ENCODE results near the gene LRRC7. TPM values are rescaled to one million over a fixed set of nuclear protein-coding genes. Genes with fewer than 3 reads are reported as not detected.

Gene LRRC7
- total RNA-seq (2021; fragmentation: NEBNext Ultra II Directional; extraction: Animal tissue kit (Norgen Biotek cat#: 25700)) (0.06 and 0.17 TPM in 2 replicates), polyA plus RNA-seq (2011; rRNA removed) (0.03 and 0.06 TPM in 2 replicates), polyA minus RNA-seq (2011; rRNA and poly(A)+ RNA removed) (0.05 and 0.09 TPM in 2 replicates)
- 0.05 TPM for polyA plus RNA-seq (2011; cell fraction: cytosol; rRNA removed)
- 0.07 TPM for polyA plus RNA-seq (2011; cell fraction: nucleus; rRNA removed)
- 0.03 to 0.10 TPM (median 0.08 TPM) in 3 of 4 replicates, not detected in the other for polyA plus RNA-seq (2012, experiment 1 of 2)
- polyA plus RNA-seq (2012, experiment 2 of 2) = not detected
- 0.06 TPM for polyA plus RNA-seq (2013, experiment 1 of 2)
- polyA plus RNA-seq (2013, experiment 2 of 2) = 0.04 TPM
- polyA minus RNA-seq (2011; cell fraction: cytosol; rRNA and poly(A)+ RNA removed) = not detected
- polyA minus RNA-seq (2011; cell fraction: nucleus; rRNA and poly(A)+ RNA removed) = 0.40 TPM
- long read RNA-seq, experiment 1 = 0 reads
- long read RNA-seq, experiment 2 = 0 reads

DNA sequence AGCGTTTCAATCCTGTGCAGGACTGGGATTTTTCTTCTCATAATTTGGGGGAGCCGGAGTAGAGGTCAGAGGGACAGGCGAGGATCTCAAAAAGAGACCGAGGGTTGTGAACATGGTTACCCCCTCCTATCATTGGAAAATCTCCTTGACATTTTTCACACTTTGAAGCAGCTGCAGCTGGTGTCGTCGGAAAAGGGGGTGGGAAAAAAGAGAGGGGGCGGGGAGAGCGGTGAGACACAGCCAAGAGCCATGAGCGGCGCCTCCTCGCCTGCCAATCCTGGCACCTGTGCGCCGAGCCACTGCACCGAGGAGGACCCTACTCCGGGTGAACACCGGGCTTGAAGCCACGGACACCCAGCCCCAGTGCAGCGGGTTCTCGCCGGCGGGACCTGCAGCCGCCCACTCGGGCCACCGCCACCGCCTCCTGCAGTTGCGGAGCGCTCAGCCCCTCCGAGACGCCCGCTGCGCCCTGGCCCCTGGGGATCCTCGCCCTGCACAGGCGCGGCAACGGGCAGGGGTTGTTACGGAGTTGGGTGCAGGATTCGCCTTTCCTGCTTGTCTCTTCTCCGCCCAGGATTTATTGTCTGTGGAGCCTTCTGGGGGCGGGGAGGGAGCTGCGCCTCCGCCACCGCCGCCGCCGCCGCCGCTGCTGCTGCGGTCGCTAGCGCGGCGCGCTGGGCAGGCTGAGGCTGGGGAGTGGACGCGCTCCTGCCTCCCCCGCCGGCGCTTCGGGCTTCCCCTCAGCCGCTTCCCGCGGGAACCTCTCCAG is at the start of gene LRRC7:
LRRC7 (plus strand) TSS at position 271 of the 769 bp plus-strand sequence. CDS start 718 bp downstream, outside the sequence.
- no peaks in the 10 kb centered on the region for H3K79me1 ChIP-seq (ENCODE audit: low read depth, low read length)
- no peak within 1 kb of the TSS for H2BK5ac ChIP-seq (ENCODE audit: low read depth, low read length)
- ChIA-PET POLR2A (ENCODE audit: partially characterized antibody) (interaction anchor here (1.1 to 1.4 kb wide), 2 partner anchors 18 to 61 kb away, joined by 3 to 5 read pairs; no protein-coding TSS in a partner anchor), CTCF (ENCODE audit: partially characterized antibody) (interaction anchor here (1.4 to 1.6 kb wide), 2 partner anchors 12 to 132 kb away, joined by 4 read pairs; no protein-coding TSS in a partner anchor)
- no peak within 1 kb of the TSS for H4K91ac ChIP-seq (replicated peaks; ENCODE audit: insufficient read length, low read length)
- no peak within 1 kb of the TSS for H3K56ac ChIP-seq (replicated peaks; ENCODE audit: insufficient read length, low read depth, low read length)
- FAIRE-seq = no peak
- no peaks in the 10 kb centered on the region for H3K36me3 ChIP-seq (ENCODE audit: control insufficient read depth in 2 of 4, insufficient read depth in 4 of 4, low read length in 3 of 4)
- no peak within 1 kb of the TSS for H3K9ac ChIP-seq (replicated peaks in 1 of 4; ENCODE audit: extremely low read depth in 1 of 4, low read depth in 3 of 4, low read length in 3 of 4)
- H2AFZ ChIP-seq (ENCODE audit: low read length) = peak within 1 kb of the TSS; percentile 90; the same call in 1 of the 2 replicates
- 2% methylated on average over 11 of the region's 62 CpGs; no CpG with 5 or more reads in 1 of the 2 experiments for WGBS, 2 experiments (ENCODE audit: extremely low coverage in 1 of 2, insufficient coverage in 1 of 2, insufficient read length in 1 of 2, insufficient replicate concordance in 2 of 2, low coverage in 1 of 2, low lambda C conversion rate in 2 of 2, missing lambda C conversion rate in 1 of 2)
- peak within 1 kb of the TSS; percentile 95 to 100 for H3K4me2 ChIP-seq (ENCODE audit: insufficient read depth in 1 of 2, low read depth in 2 of 2, low read length in 2 of 2)
- no peak within 1 kb of the TSS for H3K14ac ChIP-seq (ENCODE audit: insufficient read length)
- H3K79me2 ChIP-seq (ENCODE audit: control insufficient read depth in 1 of 2, insufficient read depth in 2 of 2, low read length in 2 of 2) = no peaks in the 10 kb centered on the region
- H3K23ac ChIP-seq (ENCODE audit: insufficient read length) = no peak within 1 kb of the TSS
- H3K4me3 ChIP-seq (ENCODE audit: extremely low read depth in 1 of 4, insufficient read depth in 2 of 4, low read depth in 3 of 4, low read length in 4 of 4) = peak within 1 kb of the TSS; percentile 63 to 89 (median 71)
- H2AK5ac ChIP-seq (ENCODE audit: low read depth, low read length) = no peak within 1 kb of the TSS
- H4K5ac ChIP-seq (ENCODE audit: insufficient read length, low read depth, low read length) = no peak within 1 kb of the TSS
- no peak within 1 kb of the TSS for H2BK15ac ChIP-seq (ENCODE audit: low read length)
- H2BK20ac ChIP-seq (ENCODE audit: low read length) = no peak within 1 kb of the TSS
- peaks cover 23% of the 10 kb centered on the region; the same call in 1 of the 2 replicates for H3K23me2 ChIP-seq (ENCODE audit: low read depth, low read length)
- H2BK12ac ChIP-seq (ENCODE audit: low read depth, low read length) = no peak within 1 kb of the TSS
- H4K20me1 ChIP-seq (replicated peaks in 1 of 2; ENCODE audit: control insufficient read depth in 1 of 2, insufficient read depth in 2 of 2, low read length in 2 of 2) = no peaks in the 10 kb centered on the region
- no peak within 1 kb of the TSS for H3K4ac ChIP-seq (replicated peaks; ENCODE audit: insufficient read length, low read depth, low read length)
- H3K27me3 ChIP-seq (replicated peaks in 1 of 4; ENCODE audit: control insufficient read depth in 3 of 4, extremely low read depth in 1 of 4, insufficient read depth in 3 of 4, low read length in 3 of 4) = peaks cover 20 to 54% (median 45%) of the 10 kb centered on the region in 4 experiments
- H3K4me1 ChIP-seq (replicated peaks in 1 of 4; ENCODE audit: control insufficient read depth in 3 of 4, insufficient read depth in 4 of 4, low read length in 3 of 4) = peaks cover 0 to 13% (median 3%) of the 10 kb centered on the region in 4 experiments; a peak in 3 of 7 replicates
- peak within 1 kb of the TSS; percentile 80; the same call in 1 of the 2 replicates for H4K8ac ChIP-seq (ENCODE audit: extremely low read depth, insufficient read depth, low read length)
- no peak within 1 kb of the TSS for H3K18ac ChIP-seq (ENCODE audit: extremely low read depth, low read length)
- H3K9me3 ChIP-seq (ENCODE audit: insufficient read depth in 2 of 2, low read depth in 1 of 2, low read length in 1 of 2) = no peaks in the 10 kb centered on the region
- no peak within 1 kb of the TSS for H2BK120ac ChIP-seq (replicated peaks; ENCODE audit: low read depth, low read length)
- H3K27ac ChIP-seq (ENCODE audit: low read depth, low read length) = no peak within 1 kb of the TSS
- peak in 1 of 2 experiments; percentile 72 for DNase-seq (ENCODE audit: low read depth in 1 of 2, low spot score in 2 of 2)
- no peak for TF ChIP-seq ZNF274 (IDR thresholded peaks at IDR 0.05; ENCODE audit: borderline replicate concordance, extremely low read depth, low read length)
- peak; percentile 83 for TF ChIP-seq ASH2L (IDR thresholded peaks at IDR 0.05; ENCODE audit: low read length)
- 0 out of 2 replicates have a peak, but pooled peaks have one; percentile 89 for TF ChIP-seq RBBP5 (IDR thresholded peaks at IDR 0.05; ENCODE audit: borderline replicate concordance, low read depth, low read length)
- no peak for TF ChIP-seq BACH1 (IDR thresholded peaks at IDR 0.05; ENCODE audit: low read length)
- no peak for TF ChIP-seq NRF1 (IDR thresholded peaks at IDR 0.05; ENCODE audit: low read depth, low read length)
- no peak for TF ChIP-seq YY1 (IDR thresholded peaks at IDR 0.05; ENCODE audit: low read depth, low read length)
- TF ChIP-seq TAF7 (optimal IDR thresholded peaks at IDR 0.05; ENCODE audit: borderline replicate concordance, low read depth, low read length) = no peak
- TF ChIP-seq EGR1 (IDR thresholded peaks at IDR 0.05; ENCODE audit: borderline replicate concordance, low read depth, low read length) = no peak
- no peak for TF ChIP-seq BCL11A (IDR thresholded peaks at IDR 0.05; ENCODE audit: low read depth in 2 of 2, low read length in 2 of 2)
- TF ChIP-seq HDAC2 (IDR thresholded peaks at IDR 0.05; ENCODE audit: borderline replicate concordance in 1 of 2, low read depth in 2 of 2, low read length in 2 of 2) = 0 out of 4 replicates have a peak, but pooled peaks of 1 of the 2 experiments have one; percentile 55
